HEK293 (cell line): ENCODE results near the gene TNFAIP8.

Experiments used
- MYNN ChIP-seq: fragments of 450-650 bp; formaldehyde crosslinking; IDR thresholded peaks from 2 replicates; pipeline ENCODE4 v1.5.1; 2016; ENCODE audit warnings: missing biosample characterization, missing genetic modification characterization, borderline replicate concordance
- PRDM1 ChIP-seq: fragments of 450-650 bp; formaldehyde crosslinking; IDR thresholded peaks from 2 replicates; pipeline ENCODE4; 2016; ENCODE audit warnings: missing biosample characterization, missing genetic modification characterization
- ZNF24 ChIP-seq: fragments of 450-650 bp; formaldehyde crosslinking; IDR thresholded peaks from 2 replicates; pipeline ENCODE4 v1.5.1; 2016; ENCODE audit warnings: missing biosample characterization, missing genetic modification characterization
- ZNF354C ChIP-seq: fragments of 450-650 bp; formaldehyde crosslinking; IDR thresholded peaks from 2 replicates; pipeline ENCODE4 v1.5.1; 2016; ENCODE audit warnings: missing biosample characterization, missing genetic modification characterization, low read depth, borderline replicate concordance
- TF ChIP-seq, protein P1 (sequence below): fragments of 450-650 bp; formaldehyde crosslinking; IDR thresholded peaks from 2 replicates; pipeline ENCODE4 v1.5.1; 2016; ENCODE audit warnings: missing biosample characterization, missing genetic modification characterization

DNA sequence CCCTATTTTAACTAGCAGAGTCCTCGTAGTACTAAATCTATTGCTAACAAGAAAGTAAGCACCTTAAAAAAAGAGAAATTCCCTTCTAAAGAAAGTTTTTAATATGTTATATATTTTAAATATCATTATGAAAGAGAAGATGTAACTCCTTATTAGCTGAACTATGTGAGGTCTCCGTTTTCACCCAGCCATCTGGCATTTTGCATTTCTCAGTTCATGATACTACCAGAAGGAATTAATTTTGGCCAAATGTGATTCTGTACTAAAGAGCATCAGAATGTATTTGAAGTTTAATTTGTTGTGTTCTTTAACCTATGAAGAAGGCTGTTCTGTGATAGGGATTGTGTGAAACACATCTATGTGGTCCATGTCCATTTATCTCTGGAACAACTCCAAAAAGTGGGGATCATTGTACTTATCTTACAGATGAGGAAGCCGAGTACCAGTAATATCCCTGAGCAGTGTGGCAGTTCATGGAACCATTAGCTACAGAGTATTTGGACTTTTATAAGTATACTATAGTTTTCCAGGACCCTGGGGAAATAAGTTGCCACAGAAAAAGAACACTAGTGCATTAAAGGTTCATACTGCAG is 29.8 kb downstream of the TNFAIP8 start:
- TF ChIP-seq MYNN (tag by site-specific recombination) (no peak), ZNF24 (tag by site-specific recombination) (no peak), ZNF354C (tag by site-specific recombination) (no peak), PRDM1 (tag by site-specific recombination) (no peak)
- TF ChIP-seq, protein P1, sequence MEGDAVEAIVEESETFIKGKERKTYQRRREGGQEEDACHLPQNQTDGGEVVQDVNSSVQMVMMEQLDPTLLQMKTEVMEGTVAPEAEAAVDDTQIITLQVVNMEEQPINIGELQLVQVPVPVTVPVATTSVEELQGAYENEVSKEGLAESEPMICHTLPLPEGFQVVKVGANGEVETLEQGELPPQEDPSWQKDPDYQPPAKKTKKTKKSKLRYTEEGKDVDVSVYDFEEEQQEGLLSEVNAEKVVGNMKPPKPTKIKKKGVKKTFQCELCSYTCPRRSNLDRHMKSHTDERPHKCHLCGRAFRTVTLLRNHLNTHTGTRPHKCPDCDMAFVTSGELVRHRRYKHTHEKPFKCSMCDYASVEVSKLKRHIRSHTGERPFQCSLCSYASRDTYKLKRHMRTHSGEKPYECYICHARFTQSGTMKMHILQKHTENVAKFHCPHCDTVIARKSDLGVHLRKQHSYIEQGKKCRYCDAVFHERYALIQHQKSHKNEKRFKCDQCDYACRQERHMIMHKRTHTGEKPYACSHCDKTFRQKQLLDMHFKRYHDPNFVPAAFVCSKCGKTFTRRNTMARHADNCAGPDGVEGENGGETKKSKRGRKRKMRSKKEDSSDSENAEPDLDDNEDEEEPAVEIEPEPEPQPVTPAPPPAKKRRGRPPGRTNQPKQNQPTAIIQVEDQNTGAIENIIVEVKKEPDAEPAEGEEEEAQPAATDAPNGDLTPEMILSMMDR, result no peak
